Measurements from ENCODE around the gene ATXN1.

ATXN1 gene

GRCh38 chr6:16754876-16755275 lies 6.4 kb downstream of the ATXN1 start (continued):
- TF ChIP-seq ZNF140 (tag by site-specific recombination; IDR thresholded peaks at IDR 0.05) (no peak), ZNF544 (tag by site-specific recombination; IDR thresholded peaks at IDR 0.05) (no peak), ZNF660 (tag by site-specific recombination; IDR thresholded peaks at IDR 0.05) (peak; percentile 72; the same call in 1 of the 2 replicates), ZSCAN4 (tag by site-specific recombination; IDR thresholded peaks at IDR 0.05) (peak; percentile 76), ZFP3 (tag by site-specific recombination; IDR thresholded peaks at IDR 0.05; ENCODE audit: low read depth) (no peak), ZSCAN16 (tag by site-specific recombination; IDR thresholded peaks at IDR 0.05) (peak; percentile 33; the same call in 1 of the 2 replicates), ZNF561 (tag by site-specific recombination; IDR thresholded peaks at IDR 0.05; ENCODE audit: borderline replicate concordance) (peak; percentile 81), ZNF112 (tag by site-specific recombination; IDR thresholded peaks at IDR 0.05) (no peak), ZBTB7A (tag by site-specific recombination; IDR thresholded peaks at IDR 0.05; ENCODE audit: low read depth) (no peak), ZNF48 (tag by site-specific recombination; IDR thresholded peaks at IDR 0.05) (no peak), MYNN (tag by site-specific recombination; IDR thresholded peaks at IDR 0.05; ENCODE audit: borderline replicate concordance) (no peak), ZFP69B (tag by site-specific recombination; IDR thresholded peaks at IDR 0.05) (peak; percentile 65; the same call in 1 of the 2 replicates), SP7 (tag by site-specific recombination; IDR thresholded peaks at IDR 0.05) (peak; percentile 92), KLF8 (tag by site-specific recombination; IDR thresholded peaks at IDR 0.05) (peak; percentile 85), ZNF558 (tag by site-specific recombination; IDR thresholded peaks at IDR 0.05) (peak; percentile 60; the same call in 1 of the 2 replicates), ZNF274 (IDR thresholded peaks at IDR 0.05; ENCODE audit: low read length) (no peak), ZNF274 (tag by site-specific recombination; IDR thresholded peaks at IDR 0.05; ENCODE audit: borderline replicate concordance) (no peak), ZNF2 (tag by site-specific recombination; IDR thresholded peaks at IDR 0.05) (peak; percentile 69; the same call in 1 of the 2 replicates), ZNF623 (tag by site-specific recombination; IDR thresholded peaks at IDR 0.05) (peak; percentile 6; the same call in 1 of the 2 replicates), KLF16 (tag by site-specific recombination; IDR thresholded peaks at IDR 0.05) (no peak), ZNF37A (tag by site-specific recombination; IDR thresholded peaks at IDR 0.05) (no peak), ZNF830 (tag by site-specific recombination; IDR thresholded peaks at IDR 0.05; ENCODE audit: low read depth) (no peak), ZNF501 (tag by site-specific recombination; IDR thresholded peaks at IDR 0.05) (no peak), PRDM10 (tag by site-specific recombination; IDR thresholded peaks at IDR 0.05) (peak; percentile 50; the same call in 1 of the 2 replicates), REPIN1 (tag by site-specific recombination; IDR thresholded peaks at IDR 0.05; ENCODE audit: low read depth) (peak; percentile 75; the same call in 1 of the 2 replicates), ZNF214 (tag by site-specific recombination; IDR thresholded peaks at IDR 0.05; ENCODE audit: borderline replicate concordance) (no peak), ZBTB21 (tag by site-specific recombination; IDR thresholded peaks at IDR 0.05) (peak; percentile 70), ZNF239 (tag by site-specific recombination; IDR thresholded peaks at IDR 0.05) (no peak)
- TF ChIP-seq, protein P1, sequence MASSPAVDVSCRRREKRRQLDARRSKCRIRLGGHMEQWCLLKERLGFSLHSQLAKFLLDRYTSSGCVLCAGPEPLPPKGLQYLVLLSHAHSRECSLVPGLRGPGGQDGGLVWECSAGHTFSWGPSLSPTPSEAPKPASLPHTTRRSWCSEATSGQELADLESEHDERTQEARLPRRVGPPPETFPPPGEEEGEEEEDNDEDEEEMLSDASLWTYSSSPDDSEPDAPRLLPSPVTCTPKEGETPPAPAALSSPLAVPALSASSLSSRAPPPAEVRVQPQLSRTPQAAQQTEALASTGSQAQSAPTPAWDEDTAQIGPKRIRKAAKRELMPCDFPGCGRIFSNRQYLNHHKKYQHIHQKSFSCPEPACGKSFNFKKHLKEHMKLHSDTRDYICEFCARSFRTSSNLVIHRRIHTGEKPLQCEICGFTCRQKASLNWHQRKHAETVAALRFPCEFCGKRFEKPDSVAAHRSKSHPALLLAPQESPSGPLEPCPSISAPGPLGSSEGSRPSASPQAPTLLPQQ (tag by site-specific recombination; IDR thresholded peaks at IDR 0.05), result peak; percentile 74
- TF ChIP-seq, protein P2, sequence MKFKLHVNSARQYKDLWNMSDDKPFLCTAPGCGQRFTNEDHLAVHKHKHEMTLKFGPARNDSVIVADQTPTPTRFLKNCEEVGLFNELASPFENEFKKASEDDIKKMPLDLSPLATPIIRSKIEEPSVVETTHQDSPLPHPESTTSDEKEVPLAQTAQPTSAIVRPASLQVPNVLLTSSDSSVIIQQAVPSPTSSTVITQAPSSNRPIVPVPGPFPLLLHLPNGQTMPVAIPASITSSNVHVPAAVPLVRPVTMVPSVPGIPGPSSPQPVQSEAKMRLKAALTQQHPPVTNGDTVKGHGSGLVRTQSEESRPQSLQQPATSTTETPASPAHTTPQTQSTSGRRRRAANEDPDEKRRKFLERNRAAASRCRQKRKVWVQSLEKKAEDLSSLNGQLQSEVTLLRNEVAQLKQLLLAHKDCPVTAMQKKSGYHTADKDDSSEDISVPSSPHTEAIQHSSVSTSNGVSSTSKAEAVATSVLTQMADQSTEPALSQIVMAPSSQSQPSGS (tag by site-specific recombination; IDR thresholded peaks at IDR 0.05; ENCODE audit: low read depth), result peak; percentile 97
- TF ChIP-seq, protein P3, sequence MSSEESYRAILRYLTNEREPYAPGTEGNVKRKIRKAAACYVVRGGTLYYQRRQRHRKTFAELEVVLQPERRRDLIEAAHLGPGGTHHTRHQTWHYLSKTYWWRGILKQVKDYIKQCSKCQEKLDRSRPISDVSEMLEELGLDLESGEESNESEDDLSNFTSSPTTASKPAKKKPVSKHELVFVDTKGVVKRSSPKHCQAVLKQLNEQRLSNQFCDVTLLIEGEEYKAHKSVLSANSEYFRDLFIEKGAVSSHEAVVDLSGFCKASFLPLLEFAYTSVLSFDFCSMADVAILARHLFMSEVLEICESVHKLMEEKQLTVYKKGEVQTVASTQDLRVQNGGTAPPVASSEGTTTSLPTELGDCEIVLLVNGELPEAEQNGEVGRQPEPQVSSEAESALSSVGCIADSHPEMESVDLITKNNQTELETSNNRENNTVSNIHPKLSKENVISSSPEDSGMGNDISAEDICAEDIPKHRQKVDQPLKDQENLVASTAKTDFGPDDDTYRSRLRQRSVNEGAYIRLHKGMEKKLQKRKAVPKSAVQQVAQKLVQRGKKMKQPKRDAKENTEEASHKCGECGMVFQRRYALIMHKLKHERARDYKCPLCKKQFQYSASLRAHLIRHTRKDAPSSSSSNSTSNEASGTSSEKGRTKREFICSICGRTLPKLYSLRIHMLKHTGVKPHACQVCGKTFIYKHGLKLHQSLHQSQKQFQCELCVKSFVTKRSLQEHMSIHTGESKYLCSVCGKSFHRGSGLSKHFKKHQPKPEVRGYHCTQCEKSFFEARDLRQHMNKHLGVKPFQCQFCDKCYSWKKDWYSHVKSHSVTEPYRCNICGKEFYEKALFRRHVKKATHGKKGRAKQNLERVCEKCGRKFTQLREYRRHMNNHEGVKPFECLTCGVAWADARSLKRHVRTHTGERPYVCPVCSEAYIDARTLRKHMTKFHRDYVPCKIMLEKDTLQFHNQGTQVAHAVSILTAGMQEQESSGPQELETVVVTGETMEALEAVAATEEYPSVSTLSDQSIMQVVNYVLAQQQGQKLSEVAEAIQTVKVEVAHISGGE (tag by site-specific recombination; conservative IDR thresholded peaks at IDR 0.05; ENCODE audit: low read depth), result no peak
